Aorta (tissue), 5 donors: Measurements from ENCODE around the gene HOXC6. TPM values are rescaled to one million over a fixed set of nuclear protein-coding genes. Genes with fewer than 3 reads are reported as not detected.

Experiments
- ATAC-seq: fragments of 200-7000 bp; cut with Tn5 transposase; one replicate; pipeline ENCODE4 v1.9.1; 2022; ENCODE audit warnings: moderate library complexity; ENCODE audit not compliant: low FRiP score
- DNase-seq, 2 donors: peaks; one replicate each; pipeline ENCODE4 v3.0.0-alpha.2; 2020
- H3K27ac ChIP-seq, 2 donors: one replicate each; pipeline ENCODE4 v1.5.1; 2013; ENCODE audit warnings: low read length in 2 of 2, mild to moderate bottlenecking in 2 of 2, moderate library complexity in 2 of 2, control low read depth in 1 of 2, inconsistent platforms in 1 of 2, low read depth in 1 of 2
- H3K27me3 ChIP-seq, 2 donors: one replicate each; pipeline ENCODE4 v1.6.1; 2013; ENCODE audit warnings: control low read depth in 1 of 2, low read length in 1 of 2, mild to moderate bottlenecking in 1 of 2, moderate library complexity in 1 of 2; ENCODE audit not compliant: insufficient read depth in 2 of 2, control insufficient read depth in 1 of 2
- H3K36me3 ChIP-seq, 2 donors: one replicate each; pipeline ENCODE4 v1.6.1; 2013; ENCODE audit warnings: control low read depth in 1 of 2, low read length in 1 of 2, mild to moderate bottlenecking in 1 of 2; ENCODE audit not compliant: insufficient read depth in 2 of 2, control insufficient read depth in 1 of 2
- H3K4me1 ChIP-seq, 2 donors: one replicate each; pipeline ENCODE4 v1.6.1; 2013; ENCODE audit warnings: low read length in 2 of 2, control low read depth in 1 of 2, mild to moderate bottlenecking in 1 of 2, moderate library complexity in 1 of 2; ENCODE audit not compliant: insufficient read depth in 2 of 2, control insufficient read depth in 1 of 2
- H3K4me3 ChIP-seq, 2 donors: one replicate each; pipeline ENCODE4 v1.5.1; 2013; ENCODE audit warnings: low read length in 2 of 2, control low read depth in 1 of 2, mild to moderate bottlenecking in 1 of 2
- H3K9me3 ChIP-seq: one replicate; pipeline ENCODE4 v1.6.1; 2013; ENCODE audit warnings: mild to moderate bottlenecking, low read length; ENCODE audit not compliant: control insufficient read depth
- WGBS, 2 donors: extraction: QIAGEN DNeasy Blood & Tissue Kit; methylation state at CpG; one replicate each; pipeline ENCODE4 v1.1.7; 2013; 5-methylcytosine and 5-hydroxymethylcytosine counted together
- intact Hi-C, 2 donors: fragments of 100-400 bp; cut with DNase I; formaldehyde crosslinking; loops; one replicate each; pipeline versions ENCODE4 v1.14.2 to v1.15.0; 2022
- polyA plus RNA-seq, 2 donors: library from polyadenylated mRNA; stranded (reverse); fragments of 200-250 nt; gene quantifications; one replicate each; pipeline ENCODE4 v1.2.3, GENCODE V29; 2013
- total RNA-seq, 2 donors: library from RNA; stranded (reverse); fragmentation: NEBNext Ultra II Directional; extraction: Animal tissue kit (Norgen Biotek cat#: 25700); gene quantifications; one replicate each; pipeline ENCODE4 v1.2.1, GENCODE V29; 2021
- donor health status: healthy with polysubstance abuse.
- donor health status: Bipolar disorder and iron deficiency.
- donor health status: DM: no; HTN: no; CAD: no.
- donor health status: DM: no; HTN: no; CAD: no.
- donor health status: DM: yes; HTN: yes; CAD: no.

HOXC6 gene
- total and polyA plus RNA-seq, 4 donors = 1.5 to 17.1 (median 9.0) TPM

DNA sequence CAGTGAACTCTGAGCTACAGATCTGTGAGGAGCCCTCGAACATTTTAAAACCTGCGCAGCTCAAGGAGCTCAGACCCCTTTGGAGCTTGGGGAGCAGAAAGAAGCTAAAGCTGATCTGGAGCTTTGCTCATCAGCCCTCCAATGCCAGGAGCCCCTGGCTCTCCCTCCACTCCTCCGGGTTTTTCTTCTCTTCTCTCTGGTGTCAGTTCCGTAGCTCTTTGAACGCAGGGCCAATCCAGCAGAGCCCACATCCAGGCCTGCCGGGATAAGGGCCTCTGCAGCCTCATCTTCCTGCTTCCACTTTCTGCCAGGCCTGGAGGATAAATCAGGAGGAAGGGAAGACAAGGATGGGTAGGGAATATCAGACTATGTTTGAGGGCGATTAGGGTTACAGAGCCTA is 31.4 kb downstream of the HOXC6 start:
- WGBS, 2 donors = 70 to 79% methylated on average over 7 of the region's 7 CpGs
- intact Hi-C loops = no loop called here
- no peaks in the 10 kb centered on the region for H3K27me3 ChIP-seq

DNA sequence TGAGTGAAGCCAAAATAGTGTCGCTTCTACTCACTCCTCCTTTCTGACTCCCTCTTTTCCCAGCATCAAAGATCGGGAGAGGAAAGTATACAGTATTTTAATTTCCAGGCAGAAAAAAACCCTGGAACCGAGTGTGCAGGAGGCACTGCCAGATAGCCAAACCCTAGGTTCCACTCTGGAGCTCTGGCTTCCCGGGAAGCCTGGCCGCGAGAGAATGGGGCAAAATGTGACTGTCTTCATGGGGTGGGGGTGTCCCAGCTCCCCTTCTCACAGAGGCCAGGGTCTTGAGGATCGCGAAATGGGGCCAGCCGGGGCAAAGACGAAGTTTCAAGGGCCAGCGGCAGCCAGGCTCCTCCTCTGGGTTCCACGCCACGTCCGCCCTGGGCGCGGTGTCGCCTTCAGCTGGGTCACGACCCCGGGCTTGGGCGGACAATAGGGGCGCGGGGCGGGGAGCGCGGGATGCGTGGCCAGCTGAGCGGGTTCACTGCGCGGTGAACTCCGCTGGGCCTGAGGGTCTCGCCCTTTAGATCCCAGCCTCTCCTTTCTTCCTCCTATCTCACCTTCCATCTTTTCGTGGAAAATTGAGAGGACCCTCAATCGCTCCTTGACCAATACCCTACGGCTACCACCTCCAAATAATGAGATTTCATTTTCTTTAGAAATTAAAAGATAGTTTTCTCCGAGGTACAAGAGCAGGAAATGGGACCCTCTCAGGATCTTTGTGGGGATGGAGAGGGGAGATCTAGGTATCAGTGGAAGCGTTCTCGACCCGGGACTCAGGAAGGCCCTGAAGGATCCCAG is 32.1 kb downstream of the HOXC6 start:
- H3K36me3 ChIP-seq = no peaks in the 10 kb centered on the region

More for the DNA sequence above, 31.4 kb downstream of the HOXC6 start:
- no peak for ATAC-seq
- Histone ChIP-seq H3K9me3 (no peaks in the 10 kb centered on the region), H3K27ac (no peak overlapping the region), H3K36me3 (no peaks in the 10 kb centered on the region), H3K4me3 (no peak overlapping the region), H3K4me1 (no peaks in the 10 kb centered on the region)
- no peak for DNase-seq

DNA sequence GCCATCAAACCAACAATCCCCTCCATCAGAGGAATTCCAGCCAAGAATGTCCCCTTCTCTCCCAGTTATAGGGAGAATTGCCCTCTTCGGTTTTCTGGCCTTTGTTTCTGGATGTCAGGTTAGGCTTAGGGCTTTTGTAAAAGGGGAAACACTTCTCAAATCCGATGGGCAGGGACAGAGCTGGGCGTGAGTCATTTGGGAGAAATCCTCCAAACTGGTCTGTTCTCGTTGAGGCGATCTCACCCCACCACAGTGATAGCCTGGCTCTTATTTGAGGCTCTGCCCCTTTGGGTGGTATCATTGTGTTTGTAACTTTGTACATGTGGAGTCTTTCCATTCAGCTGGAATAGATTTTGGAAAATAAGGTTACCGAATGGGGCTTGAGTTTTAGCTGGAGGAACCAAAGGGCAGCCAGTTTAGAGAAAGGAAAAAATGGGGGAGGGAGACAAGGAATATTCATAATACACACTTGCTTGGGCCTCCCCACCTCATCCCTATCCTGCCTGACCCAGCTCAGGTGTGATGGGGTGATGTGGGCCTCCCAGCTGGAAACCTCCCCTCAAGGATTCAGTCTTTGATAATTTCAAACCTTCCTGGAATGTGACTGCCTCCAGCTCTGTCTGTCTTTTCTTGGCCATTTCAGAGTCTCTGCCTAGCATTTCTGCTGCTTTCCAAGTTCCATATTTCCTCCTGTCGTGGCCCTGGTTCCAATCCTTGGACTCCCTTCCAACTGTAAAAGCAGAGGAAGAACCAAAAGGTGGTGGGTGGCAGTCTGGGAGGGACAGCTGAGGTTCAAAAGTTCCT is 32.9 kb downstream of the HOXC6 start:
- intact Hi-C loops = no loop called here
- no peak overlapping the region for H3K27ac ChIP-seq
- no peaks in the 10 kb centered on the region for H3K9me3 ChIP-seq
- 83 to 84% methylated on average over 7 of the region's 7 CpGs for WGBS, 2 donors
- ATAC-seq (no peak), DNase-seq (no peak)
- no peaks in the 10 kb centered on the region for H3K4me1 ChIP-seq
- no peaks in the 10 kb centered on the region for H3K36me3 ChIP-seq
- H3K27me3 ChIP-seq = no peaks in the 10 kb centered on the region
- H3K4me3 ChIP-seq = no peak overlapping the region

More for the DNA sequence above, 32.1 kb downstream of the HOXC6 start:
- no peak for DNase-seq
- 68 to 82% methylated on average over 38 of the region's 38 CpGs for WGBS, 2 donors
- H3K4me1 ChIP-seq = no peaks in the 10 kb centered on the region
- H3K27me3 ChIP-seq = no peaks in the 10 kb centered on the region
- no peak overlapping the region for H3K27ac ChIP-seq
- intact Hi-C loops = no loop called here
- no peak overlapping the region for H3K4me3 ChIP-seq
- ATAC-seq = no peak
- no peaks in the 10 kb centered on the region for H3K9me3 ChIP-seq

DNA sequence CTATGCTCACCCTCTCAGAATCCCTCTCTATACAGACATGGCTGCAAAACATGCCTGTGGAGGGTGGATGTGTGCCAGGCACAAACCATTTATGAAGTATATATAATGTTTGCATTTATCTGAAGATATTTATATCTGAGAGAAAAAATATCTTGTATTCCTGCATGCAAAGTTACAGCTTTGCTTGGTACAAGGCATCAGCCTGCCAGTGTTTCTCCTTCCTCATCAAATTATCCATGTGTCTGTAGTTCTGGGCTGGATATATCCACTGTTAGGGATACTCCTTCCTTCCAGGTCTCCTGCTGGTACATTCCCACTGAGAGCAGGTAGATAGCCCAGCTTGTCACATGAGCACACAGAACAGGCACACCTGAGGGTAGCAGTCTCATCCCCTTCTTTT is 37.4 kb downstream of the HOXC6 start:
- DNase-seq (no peak), ATAC-seq (no peak)
- Histone ChIP-seq H3K9me3 (no peaks in the 10 kb centered on the region), H3K27me3 (peaks cover 0 to 2% of the 10 kb centered on the region in 2 donors), H3K4me1 (no peaks in the 10 kb centered on the region), H3K27ac (no peak overlapping the region), H3K4me3 (no peak overlapping the region), H3K36me3 (no peaks in the 10 kb centered on the region)
- intact Hi-C loops = no loop called here

DNA sequence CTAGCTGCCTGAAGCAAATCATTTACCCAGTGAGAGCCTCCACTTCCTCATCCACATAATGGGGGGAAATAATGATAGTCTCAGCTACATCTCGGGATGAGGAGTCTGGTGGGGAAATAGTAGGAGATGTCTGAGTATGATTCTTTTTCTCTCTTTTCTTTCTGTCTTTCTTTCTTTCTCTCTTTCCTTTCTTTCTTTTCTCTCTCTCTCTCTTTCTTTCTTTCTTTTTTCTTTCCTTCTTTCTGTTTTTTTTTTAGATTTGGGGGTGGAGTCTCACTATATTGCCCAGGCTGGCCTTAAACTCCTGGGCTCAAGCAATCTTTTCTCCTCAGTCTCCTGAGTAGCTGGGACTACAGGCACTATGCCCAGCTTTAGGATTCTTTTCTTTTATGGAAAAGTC is 38.2 kb downstream of the HOXC6 start:
- 76 to 86% methylated on average over 1 of the region's 1 CpG for WGBS, 2 donors
- DNase-seq (no peak), ATAC-seq (no peak)
- Histone ChIP-seq H3K4me3 (no peak overlapping the region), H3K4me1 (no peaks in the 10 kb centered on the region), H3K27ac (no peak overlapping the region), H3K27me3 (peaks cover 0 to 5% of the 10 kb centered on the region in 2 donors), H3K9me3 (no peaks in the 10 kb centered on the region), H3K36me3 (no peaks in the 10 kb centered on the region)
- intact Hi-C loops = no loop called here

DNA sequence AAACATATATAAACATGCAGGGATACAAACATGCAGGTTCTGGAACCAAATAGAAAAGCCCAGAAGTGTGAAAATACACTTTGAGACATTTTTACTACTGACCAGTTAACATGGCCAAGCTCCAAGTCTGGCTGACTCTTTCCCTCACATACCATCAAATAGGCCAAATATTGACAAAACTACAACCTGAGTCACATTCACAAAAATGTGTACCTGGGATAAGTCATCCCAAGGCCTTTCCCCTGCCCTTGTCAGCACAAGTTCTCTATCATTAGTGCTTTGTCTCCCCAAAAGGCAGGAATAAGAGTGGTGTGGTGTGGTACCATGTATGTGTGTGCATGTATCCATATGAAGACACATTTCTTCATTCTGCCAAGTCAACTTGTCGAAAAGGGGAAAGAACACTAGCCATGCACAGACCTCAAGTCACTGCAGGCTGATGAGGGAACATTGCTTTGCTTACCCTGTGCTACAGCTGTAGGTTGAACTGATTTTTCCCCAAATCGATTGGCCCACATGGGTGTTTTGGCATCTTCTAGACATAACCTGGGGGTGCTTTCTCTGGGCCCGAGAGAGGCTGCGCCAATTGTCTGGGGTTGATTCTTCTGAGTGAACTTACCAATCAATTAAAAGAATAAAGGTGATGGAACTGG is 40.3 kb downstream of the HOXC6 start:
- H3K27me3 ChIP-seq = peaks cover 0 to 5% of the 10 kb centered on the region in 2 donors
- no peaks in the 10 kb centered on the region for H3K4me1 ChIP-seq
- DNase-seq (no peak), ATAC-seq (no peak)
- H3K9me3 ChIP-seq = no peaks in the 10 kb centered on the region
- no peaks in the 10 kb centered on the region for H3K36me3 ChIP-seq
- no peak overlapping the region for H3K27ac ChIP-seq
- WGBS, 2 donors = 88% methylated on average over 4 of the region's 4 CpGs
- no peak overlapping the region for H3K4me3 ChIP-seq
- intact Hi-C loops = no loop called here

DNA sequence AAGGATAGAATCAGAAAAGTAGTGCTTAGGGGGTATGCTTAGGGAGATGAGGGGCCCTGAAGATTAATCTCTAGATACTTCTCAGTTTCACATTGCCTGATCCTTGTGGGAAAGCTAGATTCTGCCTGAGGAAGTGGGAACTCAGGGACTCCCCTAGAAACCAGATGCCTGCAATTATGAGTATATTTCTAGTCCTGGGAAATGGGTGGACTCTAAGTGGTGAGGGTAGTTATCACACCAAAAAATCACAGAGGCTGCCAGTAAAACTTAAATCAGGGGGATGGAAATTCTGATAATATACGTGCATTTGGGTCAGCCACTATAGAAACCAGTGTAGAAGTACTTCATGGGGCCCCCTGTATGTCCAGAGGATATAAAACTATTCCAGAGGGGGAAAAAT is 43.7 kb downstream of the HOXC6 start:
- Histone ChIP-seq H3K27me3 (peaks cover 0 to 5% of the 10 kb centered on the region in 2 donors), H3K9me3 (no peaks in the 10 kb centered on the region), H3K4me3 (no peak overlapping the region), H3K4me1 (no peaks in the 10 kb centered on the region), H3K27ac (no peak overlapping the region), H3K36me3 (no peaks in the 10 kb centered on the region)
- ATAC-seq = no peak
- DNase-seq = no peak
- intact Hi-C loops = no loop called here
- 60 to 90% methylated on average over 1 of the region's 1 CpG for WGBS, 2 donors

DNA sequence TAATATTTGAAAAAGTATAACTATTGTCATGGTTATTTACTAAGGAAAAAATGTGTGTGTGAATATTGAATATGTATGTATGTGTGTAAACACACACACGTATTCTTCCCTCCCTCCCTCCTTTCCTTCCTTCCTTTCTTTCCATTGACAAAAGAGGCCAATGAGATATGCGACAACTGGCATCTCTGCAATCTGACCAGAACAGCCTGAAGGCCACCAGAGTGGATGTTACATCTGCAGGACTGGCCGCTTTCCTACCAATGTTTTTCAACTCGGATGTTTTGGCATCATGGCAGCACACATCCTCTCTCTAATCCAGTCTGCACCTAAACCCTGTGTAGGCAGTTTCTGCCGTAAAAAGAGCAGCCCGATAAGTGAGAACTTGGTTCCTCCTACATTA is 46.1 kb downstream of the HOXC6 start:
- H3K4me3 ChIP-seq = no peak overlapping the region
- intact Hi-C loops = no loop called here
- peaks cover 0 to 5% of the 10 kb centered on the region in 2 donors for H3K27me3 ChIP-seq
- H3K9me3 ChIP-seq = no peaks in the 10 kb centered on the region
- no peak overlapping the region for H3K27ac ChIP-seq
- 84 to 88% methylated on average over 6 of the region's 6 CpGs for WGBS, 2 donors
- DNase-seq (no peak), ATAC-seq (no peak)
- H3K36me3 ChIP-seq = no peaks in the 10 kb centered on the region
- H3K4me1 ChIP-seq = no peaks in the 10 kb centered on the region
